Right kidney (tissue), 1 donor: Measurements from ENCODE around the gene CEACAM16.
A peak's percentile ranks its signal among the peaks of the same experiment; 100 is the strongest.
"Not testable (repeated sequence)": the region's sequence is repeated elsewhere in the genome, so short reads cannot be mapped to it uniquely, and the experiment has no call there.

Experiments used
- DNase-seq: peaks from one replicate; pipeline ENCODE4 v3.0.0-alpha.2; 2016

The CEACAM16 gene

DNA sequence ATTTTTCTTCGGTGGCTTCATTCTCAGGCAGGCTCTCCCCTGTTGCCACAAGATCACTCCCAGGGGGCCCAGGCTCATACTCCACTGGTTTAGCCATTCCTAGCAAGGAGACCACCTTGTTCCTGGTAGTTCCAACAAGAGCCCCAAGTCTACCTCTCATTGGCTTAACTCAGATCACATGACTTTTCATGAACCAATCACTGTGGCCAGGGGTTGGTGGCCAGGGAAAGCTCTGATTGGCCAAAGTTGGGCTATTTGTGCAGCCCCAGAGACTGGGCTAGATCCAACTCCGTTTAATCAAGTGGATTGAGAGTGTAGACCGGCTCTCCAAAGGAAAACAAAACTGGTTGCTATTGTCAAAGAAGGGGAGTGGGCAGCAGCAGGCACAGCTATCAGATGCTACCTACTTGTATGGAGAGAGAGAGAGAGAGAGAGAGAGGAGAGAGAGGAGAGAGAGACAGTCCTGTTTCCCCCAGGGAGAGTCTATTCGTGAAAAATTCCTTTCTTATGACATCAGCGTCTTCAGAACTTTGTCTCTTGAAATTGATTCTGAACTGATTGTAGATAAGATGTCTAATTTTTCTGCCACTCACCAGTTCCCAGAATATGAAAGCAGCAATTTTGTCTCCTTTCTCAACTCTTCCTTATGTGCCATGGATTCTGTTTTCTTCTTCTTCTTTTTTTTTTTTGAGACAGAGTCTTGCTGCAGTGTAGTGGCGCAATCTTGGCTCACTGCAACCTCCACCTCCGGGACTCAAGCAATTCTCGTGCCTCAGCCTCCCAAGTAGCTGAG is 21.7 kb upstream of the CEACAM16 start:
- DNase-seq: no peak

DNA sequence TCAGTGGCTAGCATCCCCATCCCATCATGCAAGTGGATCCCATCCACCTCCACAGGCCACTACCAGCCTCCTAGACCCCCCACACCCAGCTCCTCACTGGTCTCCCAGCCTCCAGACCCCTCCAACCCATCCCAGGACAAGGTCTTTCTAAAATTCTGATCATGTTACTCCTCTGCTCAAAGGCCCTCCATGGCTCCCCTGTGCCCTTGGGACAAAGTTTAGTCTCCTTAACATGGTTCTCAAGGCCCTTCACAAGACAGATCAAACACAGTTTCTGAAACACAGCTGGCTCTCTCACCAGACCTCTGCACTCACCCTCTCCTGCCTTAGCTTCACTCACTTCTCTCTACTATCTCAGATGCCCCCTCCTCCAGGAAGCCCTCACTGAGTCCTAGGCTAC is 18.4 kb upstream of the CEACAM16 start:
- no peak for DNase-seq

DNA sequence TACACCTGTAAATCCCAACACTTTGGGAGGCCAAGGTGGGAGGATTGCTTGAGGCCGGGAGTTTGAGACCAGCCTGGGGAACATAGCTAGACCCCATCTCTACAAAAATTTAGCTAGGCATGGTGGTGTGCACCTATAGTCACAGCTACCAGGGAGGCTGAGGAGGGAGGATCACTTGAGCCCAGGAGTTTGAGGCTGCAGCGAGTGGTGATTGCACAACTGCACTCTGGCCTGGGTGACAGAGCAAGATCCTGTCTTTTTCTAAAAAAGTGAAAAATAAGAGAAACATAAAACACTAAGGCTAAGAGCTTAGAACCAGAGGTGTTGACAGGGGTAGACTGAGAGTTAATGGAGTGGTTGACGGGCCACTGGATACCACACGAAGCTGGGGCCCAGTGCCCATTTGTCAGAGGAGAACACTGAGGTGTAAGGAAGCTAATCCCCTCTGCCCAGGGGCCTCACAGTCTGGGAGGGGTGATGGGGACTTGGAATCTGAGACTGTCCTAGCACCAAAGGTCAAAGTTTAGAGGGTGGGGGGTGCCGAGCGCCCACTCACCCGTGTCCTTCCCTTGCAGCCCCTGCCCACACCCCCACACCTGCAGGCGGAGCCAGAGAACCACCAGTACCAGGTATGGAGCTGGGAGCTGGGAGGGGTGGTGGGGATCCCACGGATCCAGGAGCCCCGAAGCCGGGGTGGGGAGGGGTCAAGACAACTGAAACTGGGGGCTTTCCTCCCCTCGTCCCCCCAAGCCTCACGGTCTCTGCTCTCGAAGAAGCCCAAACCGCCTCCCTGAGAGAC is 16.8 kb upstream of the CEACAM16 start:
- no peak for DNase-seq

DNA sequence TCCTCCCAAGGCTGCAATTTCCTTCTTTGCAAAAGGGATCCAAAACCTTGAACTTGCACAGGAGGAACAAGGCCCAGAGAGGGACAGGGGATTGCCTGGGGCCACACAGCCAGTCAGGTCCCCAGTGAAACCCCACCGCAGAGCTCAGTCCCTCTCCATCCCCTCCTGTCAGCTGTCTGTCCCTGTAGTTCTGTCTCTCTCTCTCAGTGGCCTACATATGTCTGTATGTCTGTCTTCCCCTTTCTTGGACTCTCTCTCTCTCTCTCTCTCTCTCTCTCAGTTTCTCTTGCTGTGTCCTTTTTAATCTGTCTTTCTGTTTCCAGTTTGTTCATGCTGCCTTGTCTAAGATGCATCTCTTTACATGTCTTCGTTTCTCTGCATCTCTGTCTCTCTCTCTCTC is 16.1 kb upstream of the CEACAM16 start:
- no peak for DNase-seq

DNA sequence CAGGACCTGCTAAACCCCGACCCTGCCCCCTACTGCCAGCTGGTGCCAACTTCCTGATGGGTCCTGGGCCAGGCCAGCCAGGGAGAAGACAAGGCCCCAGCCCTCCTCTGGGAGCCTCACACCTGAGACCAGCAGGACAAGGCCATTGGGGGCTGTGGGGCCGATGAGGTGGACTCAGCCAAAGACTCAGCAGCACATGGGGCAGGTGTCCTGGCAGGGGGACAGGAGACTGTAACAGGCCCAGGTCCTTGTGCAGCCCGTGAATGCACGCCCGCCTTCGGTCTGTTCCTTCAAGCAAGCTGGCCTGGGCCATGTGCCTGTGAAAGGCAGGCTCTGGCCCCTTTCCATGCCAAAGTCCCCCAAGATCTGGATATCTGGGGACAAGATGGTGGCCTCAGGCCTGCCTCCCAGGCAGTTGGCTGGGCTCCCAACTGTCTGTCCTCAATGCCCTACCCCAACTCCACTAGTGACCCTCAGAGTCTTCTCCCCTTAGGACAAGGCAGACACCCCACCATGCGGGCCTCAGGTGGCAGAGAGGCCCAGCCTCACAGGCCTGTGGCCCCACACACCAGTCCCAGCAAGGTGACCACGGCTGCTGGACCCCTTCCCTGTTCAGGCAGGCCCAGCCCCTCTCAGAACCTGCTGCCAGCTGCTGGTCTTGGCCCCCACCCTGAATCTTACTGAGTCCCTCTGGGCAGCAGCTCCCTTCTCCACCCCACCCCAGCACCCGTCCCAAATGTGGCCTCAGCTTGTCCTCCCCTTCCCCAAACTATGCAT is 15.3 kb upstream of the CEACAM16 start:
- DNase-seq: no peak

DNA sequence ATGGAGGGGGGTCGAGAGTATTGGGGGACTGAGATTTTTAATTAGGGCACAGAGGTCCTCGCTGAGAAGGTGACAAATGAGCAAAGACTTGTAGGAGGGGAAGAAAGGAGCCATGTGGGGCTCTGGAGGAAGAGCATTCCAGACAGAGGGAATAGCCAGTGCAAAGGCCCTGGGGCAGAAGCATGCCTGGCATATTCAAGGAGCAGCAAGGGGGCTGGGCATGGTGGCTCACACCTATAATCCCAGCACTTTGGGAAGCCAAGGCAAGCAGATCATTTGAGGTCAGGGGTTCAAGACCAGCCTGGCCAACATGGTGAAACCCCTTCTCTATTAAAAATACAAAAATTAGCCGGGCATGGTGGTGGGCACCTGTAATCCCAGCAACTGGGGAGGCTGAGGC is 14.6 kb upstream of the CEACAM16 start:
- not testable (repeated sequence) for DNase-seq

DNA sequence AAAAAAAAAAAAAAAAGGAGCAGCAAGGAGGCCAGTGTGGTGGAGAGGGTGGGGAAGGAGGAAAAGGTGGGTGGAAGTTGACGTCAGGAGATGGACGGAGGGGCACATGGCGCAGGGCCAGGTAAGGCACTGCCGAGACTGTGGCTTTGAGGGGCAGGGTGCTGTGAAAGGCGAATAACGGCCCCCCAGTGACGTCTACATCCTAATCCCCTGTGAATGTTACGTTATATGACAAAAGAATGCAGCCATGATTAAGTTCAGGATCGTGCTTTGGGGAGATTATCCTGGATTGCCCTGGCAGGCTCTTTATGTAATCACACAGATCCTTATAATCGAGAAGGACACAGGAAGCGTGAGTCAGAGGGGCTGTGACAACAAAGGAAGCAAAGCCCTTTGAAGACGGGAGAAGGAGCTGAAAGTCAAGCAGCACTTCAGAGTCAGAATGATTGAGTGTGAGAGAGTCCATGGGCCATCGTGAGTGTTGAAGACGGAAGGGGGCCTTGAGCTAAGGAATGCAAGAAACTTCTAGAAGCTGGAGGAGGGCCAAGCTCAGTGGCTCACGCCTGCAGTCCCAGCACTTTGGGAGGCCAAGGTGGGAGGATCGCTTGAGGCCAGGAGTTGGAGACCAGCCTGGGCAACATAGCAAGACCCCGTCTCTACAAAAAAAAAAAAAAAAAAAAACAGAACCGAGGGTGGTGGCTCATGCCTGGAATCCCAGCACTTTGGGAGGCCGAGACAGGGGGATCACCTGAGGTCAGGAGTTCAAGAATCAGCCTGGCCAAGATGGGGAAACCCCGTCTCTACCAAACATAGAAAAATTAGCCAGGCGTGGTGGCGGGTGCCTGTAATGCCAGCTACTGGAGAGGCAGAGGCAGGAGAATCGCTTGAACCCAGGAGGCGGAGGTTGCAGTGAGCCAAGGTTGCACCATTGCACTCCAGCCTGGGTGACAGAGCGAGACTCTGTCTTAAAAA is 13.8 kb upstream of the CEACAM16 start:
- DNase-seq: peak; percentile 26

DNA sequence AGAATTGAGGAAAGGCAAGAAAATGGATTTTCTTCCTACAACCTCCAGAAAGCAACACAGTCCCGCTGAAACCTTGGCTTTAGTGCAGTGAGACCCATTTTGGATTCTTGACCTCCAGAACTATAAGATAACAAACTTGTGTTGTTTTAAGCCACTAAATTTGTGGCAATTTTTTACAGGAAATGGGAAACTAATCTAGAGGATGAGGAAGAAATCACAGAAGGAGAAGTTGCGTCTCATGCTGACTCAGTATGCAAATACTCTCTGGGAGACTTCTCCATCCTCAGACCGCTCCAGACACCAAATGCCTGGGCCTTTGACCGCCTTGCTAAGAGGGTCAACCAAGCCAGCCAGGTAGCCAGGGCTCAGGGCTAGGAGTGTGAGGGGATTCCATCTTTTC is 13.1 kb upstream of the CEACAM16 start:
- DNase-seq: no peak

DNA sequence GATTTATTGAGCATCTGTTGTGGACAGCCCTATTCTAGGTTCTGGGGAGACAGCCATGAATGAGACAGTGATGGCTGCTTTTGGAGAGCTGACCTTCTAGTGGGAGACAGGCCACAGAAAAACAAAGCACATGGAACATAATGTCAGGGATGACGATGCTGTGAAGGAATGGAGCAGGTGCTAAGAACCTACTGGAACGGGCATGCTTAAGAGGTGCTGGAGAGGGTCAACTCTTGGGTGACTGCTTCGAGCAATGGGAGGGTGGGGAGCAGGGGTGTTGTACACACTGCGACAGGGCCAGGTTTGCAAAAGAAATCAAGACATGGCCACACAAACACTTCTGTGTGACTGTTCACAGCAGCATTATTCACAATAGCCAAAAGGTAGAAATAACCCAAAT is 12.1 kb upstream of the CEACAM16 start:
- no peak for DNase-seq

DNA sequence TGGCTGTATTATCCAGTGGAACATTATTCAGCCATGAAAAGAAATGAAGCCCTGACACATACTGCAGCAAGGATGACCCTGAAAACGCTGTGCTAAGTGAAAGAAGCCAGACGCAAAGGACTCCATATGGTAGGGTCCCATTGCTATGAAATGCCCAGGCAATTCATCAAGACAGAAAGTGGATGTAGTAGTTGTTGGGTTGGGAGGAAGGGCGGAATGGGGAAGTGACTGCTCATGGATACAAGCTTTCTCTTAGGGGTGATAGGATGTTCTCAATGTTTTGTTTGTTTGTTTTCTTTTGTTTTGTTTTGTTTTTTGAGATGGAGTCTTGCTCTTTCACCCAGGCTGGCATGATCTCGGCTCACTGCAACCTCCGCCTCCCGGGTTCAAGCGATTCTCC is 11.1 kb upstream of the CEACAM16 start:
- no peak for DNase-seq

DNA sequence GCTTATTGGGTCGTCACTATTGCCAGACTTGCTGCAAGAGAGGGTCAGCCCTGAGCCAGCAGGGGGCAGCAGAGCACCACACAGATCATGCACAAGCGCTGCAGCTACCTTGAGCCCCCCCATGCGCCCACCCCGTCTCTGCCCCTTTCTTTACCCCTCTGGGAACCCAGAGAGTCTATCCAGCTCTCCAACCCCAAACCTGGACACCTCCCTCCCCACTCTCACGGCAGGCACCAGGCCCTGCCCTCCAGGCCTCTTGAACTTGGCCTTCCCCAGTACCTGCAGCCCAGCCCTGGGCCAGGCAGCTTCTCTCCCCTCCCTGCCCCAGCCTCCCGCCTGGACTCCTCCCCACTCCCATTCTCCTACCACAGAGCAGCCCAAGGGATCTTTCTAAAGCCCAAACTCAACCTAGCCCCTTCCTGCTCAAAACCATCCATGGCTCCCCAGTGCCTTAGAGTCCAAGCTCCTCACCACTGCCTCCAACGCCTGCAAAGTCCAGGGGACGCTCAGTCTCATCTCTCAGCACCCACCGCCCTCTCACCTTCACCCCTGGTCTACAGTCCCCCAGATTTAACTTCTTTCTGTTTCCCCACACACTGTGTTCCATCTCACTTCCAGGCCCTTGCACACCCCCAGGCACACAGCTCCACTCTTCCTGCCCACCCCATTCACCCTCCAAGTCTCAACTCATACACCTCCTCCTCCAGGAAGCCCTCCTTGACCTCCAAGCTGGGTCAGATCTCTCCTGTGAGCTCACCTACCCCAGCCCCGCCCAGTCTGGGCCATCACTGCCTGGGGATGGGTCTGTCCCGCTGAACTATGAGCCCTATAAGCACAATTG is 9.4 kb upstream of the CEACAM16 start:
- DNase-seq: peak; percentile 57

DNA sequence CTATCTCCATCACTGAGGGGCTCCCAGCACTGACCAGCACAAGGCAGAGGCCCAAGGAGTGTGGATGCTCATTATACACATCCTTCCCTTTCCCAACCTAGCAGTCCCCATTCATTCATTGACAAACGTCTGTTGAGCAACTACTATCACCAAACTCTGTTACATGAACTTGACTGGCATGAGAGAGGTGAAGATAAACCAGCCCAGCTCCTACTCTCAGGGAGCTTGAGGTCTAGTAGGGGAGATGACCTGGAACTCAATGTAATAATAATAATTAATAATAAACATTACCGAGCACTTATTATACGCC is 8.9 kb upstream of the CEACAM16 start:
- no peak for DNase-seq

DNA sequence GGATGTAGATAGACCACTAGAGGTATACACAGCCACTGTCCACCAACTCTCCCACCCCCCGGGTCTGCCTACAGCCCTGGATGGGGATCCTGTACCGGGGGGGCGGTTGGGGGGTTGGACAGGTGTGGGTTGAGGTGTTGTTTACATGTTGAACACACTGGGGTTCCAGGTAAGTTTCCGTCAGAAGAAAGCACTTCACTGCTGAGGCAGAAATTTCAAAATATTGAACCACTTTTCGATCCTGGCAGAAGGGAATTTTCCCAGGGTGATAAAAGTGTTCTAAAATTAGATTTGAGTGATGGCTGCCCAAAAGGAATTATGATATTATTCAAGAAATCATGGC is 6.6 kb upstream of the CEACAM16 start:
- no peak for DNase-seq

DNA sequence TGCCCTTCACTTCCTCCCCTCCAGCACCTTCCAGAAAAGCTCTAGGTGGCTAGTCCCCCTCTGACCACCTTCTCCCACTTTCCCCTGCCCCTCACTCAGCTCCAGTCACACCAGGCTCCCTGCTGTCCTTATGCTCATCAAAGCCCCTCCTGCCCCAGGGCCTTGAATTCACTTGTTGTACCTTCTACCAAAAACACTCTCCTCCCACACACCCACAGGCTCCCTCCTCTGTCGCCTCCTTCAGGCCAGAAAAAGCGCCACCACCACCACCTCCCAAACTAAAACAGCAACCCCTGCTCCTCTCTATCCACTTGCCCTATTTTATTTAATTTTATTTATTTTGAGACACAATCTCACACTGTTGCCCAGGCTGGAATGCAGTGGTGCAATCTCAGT is 4.8 kb upstream of the CEACAM16 start:
- DNase-seq: no peak

DNA sequence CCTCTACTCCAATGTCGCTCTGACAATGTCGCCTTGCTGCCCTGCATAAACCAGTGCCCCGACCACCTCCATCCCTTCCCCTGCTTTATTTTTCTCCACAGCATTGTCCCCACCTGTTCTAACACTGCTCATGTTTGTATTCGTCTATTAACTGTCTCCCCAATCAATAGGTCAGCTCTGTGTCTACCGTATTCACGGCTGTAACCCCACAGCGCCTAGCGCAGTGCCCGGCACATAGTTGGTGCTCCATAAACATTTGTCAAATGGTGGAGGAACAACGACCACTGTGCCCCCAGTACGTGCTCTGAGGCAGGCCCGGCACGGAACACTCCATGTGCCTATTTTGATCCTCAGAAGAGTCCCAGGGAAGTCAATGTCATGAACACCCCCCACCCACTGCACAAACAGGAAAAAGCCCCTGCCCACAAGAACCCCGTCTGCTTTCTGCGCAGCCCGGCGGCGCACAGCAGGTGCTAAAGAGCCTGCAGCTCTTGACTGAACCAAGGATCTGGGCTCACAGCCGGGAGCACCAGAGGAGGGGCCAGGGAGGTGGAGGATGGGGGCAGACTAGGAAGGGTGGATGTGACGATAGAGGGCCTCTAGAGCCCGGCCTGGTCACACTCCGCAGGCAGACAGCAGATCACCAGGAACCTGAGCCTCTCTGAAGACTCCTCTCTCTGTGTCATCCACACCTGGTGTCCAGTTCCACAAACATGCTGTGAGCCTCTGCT is 1.8 kb upstream of the CEACAM16 start:
- DNase-seq: no peak

DNA sequence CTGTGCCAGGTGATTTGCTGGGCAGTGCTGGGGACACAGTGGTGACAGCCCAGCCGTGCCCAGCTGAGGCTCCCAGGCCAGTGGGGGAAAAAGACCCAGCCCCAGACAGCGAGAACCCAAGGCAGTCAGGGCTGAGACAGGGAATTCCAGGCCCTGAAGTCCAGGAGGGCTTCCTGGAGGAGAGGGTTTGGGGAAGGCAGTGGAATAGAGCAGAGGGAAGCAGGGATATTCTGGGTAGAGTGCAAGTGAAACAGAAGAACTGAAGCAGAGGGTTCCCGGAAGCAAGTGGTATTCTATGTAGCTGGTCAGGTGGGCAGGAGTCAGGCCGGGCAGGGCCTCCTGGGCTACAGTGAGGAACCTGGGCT is 1.3 kb upstream of the CEACAM16 start:
- DNase-seq: no peak

DNA sequence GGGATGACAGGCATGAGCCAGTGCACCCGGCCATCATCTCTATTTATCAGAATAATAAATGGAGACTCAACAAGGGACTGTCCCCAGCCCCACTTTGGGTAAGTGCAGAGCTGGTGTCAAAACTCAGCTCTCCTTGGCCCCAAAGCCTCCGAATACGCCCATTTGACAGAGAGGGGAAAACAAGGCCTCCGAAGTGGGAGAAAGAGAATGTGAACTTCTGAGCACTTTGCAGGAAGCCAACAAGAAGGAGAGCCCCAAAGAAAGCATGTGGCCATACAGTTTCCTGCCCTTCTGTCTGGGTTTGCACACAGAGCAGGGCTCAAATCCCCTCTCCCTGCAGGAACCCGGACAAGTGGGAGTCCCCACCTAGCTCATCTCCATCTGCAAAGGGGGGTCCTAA is 1.6 kb downstream of the CEACAM16 start:
- no peak for DNase-seq

DNA sequence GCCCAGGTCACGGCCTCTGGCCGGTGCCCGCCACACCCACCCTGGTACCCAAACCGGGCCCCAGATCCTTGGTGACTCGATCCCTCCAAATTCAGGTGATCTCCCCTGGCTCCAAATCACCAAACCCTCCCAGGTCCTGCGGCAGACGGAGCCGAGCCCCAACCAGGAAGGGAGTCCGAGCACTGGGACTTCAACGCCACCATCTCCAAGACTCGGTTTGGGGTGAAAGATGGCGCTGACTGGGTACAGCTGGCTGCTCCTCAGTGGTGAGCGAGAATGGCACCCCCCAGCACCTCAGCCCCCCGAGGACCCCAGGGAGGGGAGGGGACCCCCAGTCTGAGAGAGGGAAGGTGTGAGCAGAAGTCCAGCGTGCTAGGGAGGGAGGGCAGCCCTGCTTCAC is 2.3 kb downstream of the CEACAM16 start:
- no peak for DNase-seq

DNA sequence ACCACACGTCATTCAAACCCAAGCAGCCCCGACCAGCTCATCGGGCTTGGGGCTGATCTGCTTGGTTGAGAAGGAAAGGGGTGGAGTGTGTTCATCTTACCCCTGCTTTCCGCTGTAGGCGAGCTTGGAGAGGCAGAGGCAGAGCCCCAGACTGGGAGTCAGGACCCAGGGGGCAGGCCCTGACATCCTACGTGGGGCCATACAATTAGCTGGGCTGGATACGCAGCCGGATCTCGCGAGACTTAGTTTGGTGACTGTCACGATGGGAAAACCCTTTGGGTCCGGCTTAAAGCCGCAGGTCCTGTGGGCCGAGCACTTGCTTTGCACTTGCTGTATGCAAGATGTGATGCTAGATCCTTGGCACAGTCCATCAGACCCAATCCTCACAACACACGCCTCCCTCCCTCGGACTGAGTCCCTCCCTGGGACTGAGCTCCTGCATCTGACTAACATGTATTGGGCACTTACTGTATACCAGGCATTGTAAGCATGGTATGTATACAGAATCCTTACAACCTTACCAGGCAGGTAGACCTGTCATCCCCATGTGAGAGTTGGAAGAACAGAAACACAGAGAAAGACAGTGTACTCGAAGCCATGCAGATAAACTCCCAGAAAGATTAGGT is 3.7 kb downstream of the CEACAM16 start:
- no peak for DNase-seq
